ENCODE data around the gene KRT35.

- TF ChIP-seq REST (IDR thresholded peaks at IDR 0.05) (no peak), TAF1 (conservative IDR thresholded peaks at IDR 0.05) (no peak)
Measured at GRCh38 chr17:41437769-41438168, 43.2 kb downstream of the KRT35 start.
